GM23338 (cell line): ENCODE data around the gene UGT8. TPM values are rescaled to one million over a fixed set of nuclear protein-coding genes. Genes with fewer than 3 reads are reported as not detected.
A peak's percentile ranks its signal among the peaks of the same experiment; 100 is the strongest.
"Not testable (repeated sequence)": the region's sequence is repeated elsewhere in the genome, so short reads cannot be mapped to it uniquely, and the experiment has no call there.

Experiments
- ATAC-seq: fragments of 200-7000 bp; cut with Tn5 transposase; 3 replicates; pipeline ENCODE4 v1.9.1; 2020
- DNase-seq: peaks from one replicate; pipeline ENCODE4 v3.0.0-alpha.2; 2015; ENCODE audit warnings: low spot score
- H2AFZ ChIP-seq: fragments of 200-600 bp; sonication (generic); 2 replicates; pipeline ENCODE4 v1.8.0; 2016; ENCODE audit warnings: antibody characterized with exemption, mild to moderate bottlenecking, moderate library complexity
- H3F3A ChIP-seq: fragments of 200-600 bp; sonication (generic); replicated peaks from 2 replicates; pipeline ENCODE4 v1.8.0; 2017; ENCODE audit warnings: antibody characterized with exemption, mixed run types, low read depth
- H3K27ac ChIP-seq: fragments of 200-600 bp; sonication (generic); 2 replicates; pipeline ENCODE4 v1.6.1; 2016; ENCODE audit warnings: low read depth
- H3K27me3 ChIP-seq: fragments of 200-600 bp; sonication (generic); 2 replicates; pipeline ENCODE4 v1.8.0; 2016; ENCODE audit warnings: mild to moderate bottlenecking, mixed run types, moderate library complexity; ENCODE audit not compliant: insufficient read depth
- H3K36me3 ChIP-seq: fragments of 200-600 bp; sonication (generic); 2 replicates; pipeline ENCODE4 v1.8.0; 2016; ENCODE audit warnings: mild to moderate bottlenecking; ENCODE audit not compliant: insufficient read depth
- H3K4me1 ChIP-seq: fragments of 200-600 bp; sonication (generic); 2 replicates; pipeline ENCODE4 v1.8.0; 2016; ENCODE audit warnings: mild to moderate bottlenecking, moderate library complexity; ENCODE audit not compliant: insufficient read depth
- H3K4me2 ChIP-seq: fragments of 200-600 bp; sonication (generic); 2 replicates; pipeline ENCODE4 v1.7.1; 2017; ENCODE audit warnings: mixed run types
- H3K4me3 ChIP-seq: fragments of 200-600 bp; sonication (generic); 2 replicates; pipeline ENCODE4 v1.6.1; 2016; ENCODE audit warnings: mixed run types
- H3K79me2 ChIP-seq: fragments of 200-600 bp; sonication (generic); replicated peaks from 2 replicates; pipeline ENCODE4 v1.8.0; 2017; ENCODE audit warnings: mild to moderate bottlenecking; ENCODE audit not compliant: insufficient read depth
- H3K9me2 ChIP-seq: fragments of 200-600 bp; sonication (generic); 2 replicates; pipeline ENCODE4 v1.8.0; 2017; ENCODE audit not compliant: insufficient read depth
- H4K20me1 ChIP-seq: fragments of 200-600 bp; sonication (generic); replicated peaks from 2 replicates; pipeline ENCODE4 v1.8.0; 2017; ENCODE audit warnings: mild to moderate bottlenecking; ENCODE audit not compliant: insufficient read depth
- H3K27ac Mint-ChIP-seq: 2 replicates; pipeline ENCODE4 v1.8.0; 2020; ENCODE audit warnings: inconsistent platforms, mild to moderate bottlenecking, moderate library complexity, mixed read lengths
- H3K27me3 Mint-ChIP-seq: 3 replicates; pipeline ENCODE4 v1.8.0; 2022; ENCODE audit warnings: low read depth, mild to moderate bottlenecking, moderate library complexity, mixed read lengths, inconsistent platforms; ENCODE audit not compliant: insufficient read depth, poor library complexity
- H3K36me3 Mint-ChIP-seq: 3 replicates; pipeline ENCODE4 v1.8.0; 2021; ENCODE audit warnings: low read depth, mild to moderate bottlenecking, inconsistent platforms, moderate library complexity, mixed read lengths
- H3K4me1 Mint-ChIP-seq: 3 replicates; pipeline ENCODE4 v1.8.0; 2020; ENCODE audit warnings: mild to moderate bottlenecking, inconsistent platforms, mixed read lengths
- H3K4me3 Mint-ChIP-seq: 3 replicates; pipeline ENCODE4 v1.8.0; 2021; ENCODE audit warnings: moderate library complexity, mild to moderate bottlenecking, inconsistent platforms, mixed read lengths
- H3K9me3 Mint-ChIP-seq: 3 replicates; pipeline ENCODE4 v1.8.0; 2020; ENCODE audit warnings: moderate library complexity, mild to moderate bottlenecking, inconsistent platforms, mixed read lengths
- CREB1 ChIP-seq: fragments of 250-450 bp; sonication (Bioruptor Pico); IDR thresholded peaks from 2 replicates; pipeline ENCODE4 v1.5.0; 2020; ENCODE audit warnings: low read depth, mild to moderate bottlenecking, moderate library complexity
- CTCF ChIP-seq, 2 experiments: fragments of 200-600 bp in 1 of 2; sonication (generic) in 1 of 2; conservative IDR thresholded peaks; 2 replicates each; pipeline versions ENCODE4 v1.5.1 to v1.6.1; 2016 to 2017; ENCODE audit warnings: antibody characterized with exemption in 2 of 2, low read depth in 2 of 2, mild to moderate bottlenecking in 2 of 2, moderate library complexity in 1 of 2
- EZH2 ChIP-seq: fragments of 200-600 bp; sonication (generic); IDR thresholded peaks from one replicate; pipeline ENCODE4 v1.8.0; 2017; ENCODE audit warnings: antibody characterized with exemption, mild to moderate bottlenecking, low read depth; ENCODE audit not compliant: unreplicated experiment
- JUNB ChIP-seq: IDR thresholded peaks from one replicate; pipeline ENCODE4 v1.6.1; 2016; ENCODE audit warnings: antibody characterized with exemption; ENCODE audit not compliant: unreplicated experiment
- NANOG ChIP-seq: IDR thresholded peaks from 2 replicates; pipeline ENCODE4 v1.6.1; 2016; ENCODE audit warnings: antibody characterized with exemption, borderline replicate concordance
- ZNF114 ChIP-seq: fragments of 250-450 bp; sonication (Bioruptor Pico); IDR thresholded peaks from 2 replicates; pipeline ENCODE4 v1.5.0; 2020; ENCODE audit warnings: mild to moderate bottlenecking, moderate library complexity
- ZNF331 ChIP-seq: fragments of 250-450 bp; sonication (Bioruptor Pico); IDR thresholded peaks from 2 replicates; pipeline ENCODE4 v1.5.0; 2020; ENCODE audit warnings: low read depth, mild to moderate bottlenecking, moderate library complexity
- ZNF462 ChIP-seq: fragments of 250-450 bp; sonication (Bioruptor Pico); IDR thresholded peaks from 2 replicates; pipeline ENCODE4 v1.5.0; 2020; ENCODE audit warnings: mild to moderate bottlenecking, moderate library complexity
- polyA plus RNA-seq: library from polyadenylated mRNA; unstranded; fragments of >200 nt; fragmentation: Nextera tagmentation; extraction: Ambion mirVana; gene quantifications from 2 replicates; pipeline ENCODE4 v1.2.1, GENCODE V29; 2016
- total RNA-seq: library from RNA; depleted of rRNA; stranded (reverse); fragments of >200 nt; shearing (Covaris generic); gene quantifications from 2 replicates; pipeline ENCODE4 v1.2.3, GENCODE V29; 2014

The UGT8 gene
- total and polyA plus RNA-seq, 2 experiments from 2014 or later: 14.9 to 39.0 TPM

GRCh38 chr4:114588305-114588704 lies 10.3 kb upstream of the UGT8 start:
- no peak for DNase-seq
- Mint-ChIP-seq H3K4me1 (no peaks in the 10 kb centered on the region), H3K27me3 (no peaks in the 10 kb centered on the region), H3K27ac (no peak overlapping the region), H3K36me3 (peaks cover 6% of the 10 kb centered on the region; the same call in 1 of the 3 replicates), H3K4me3 (no peak overlapping the region), H3K9me3 (peaks cover 6% of the 10 kb centered on the region; the same call in 2 of the 3 replicates)
- Histone ChIP-seq H3K36me3 (peaks cover 2% of the 10 kb centered on the region; the same call in 1 of the 2 replicates), H3K4me3 (no peak overlapping the region), H3K27ac (no peak overlapping the region), H3K27me3 (no peaks in the 10 kb centered on the region), H3F3A (no peaks in the 10 kb centered on the region), H3K9me2 (0 out of 2 replicates have a peak, but pooled peaks cover 5% of the 10 kb centered on the region), H3K79me2 (no peaks in the 10 kb centered on the region), H2AFZ (no peak overlapping the region), H4K20me1 (no peaks in the 10 kb centered on the region), H3K4me2 (no peak overlapping the region), H3K4me1 (no peaks in the 10 kb centered on the region)
- TF ChIP-seq ZNF114 (CRISPR knock-in tag): no peak
- TF ChIP-seq CTCF (conservative IDR thresholded peaks at IDR 0.05; ENCODE audit: low read depth in 2 of 2): peak in 1 of 2 experiments; percentile 15; a peak in 1 of 4 replicates
- no peak for ATAC-seq

- H3K27me3 Mint-ChIP-seq, H3K36me3 ChIP-seq, H3K27ac ChIP-seq, H3K4me2 ChIP-seq, H3K27ac Mint-ChIP-seq, H4K20me1 ChIP-seq, H2AFZ ChIP-seq, H3K79me2 ChIP-seq, H3K27me3 ChIP-seq, H3K4me1 ChIP-seq, H3K4me3 ChIP-seq, H3K4me3 Mint-ChIP-seq, ATAC-seq, H3K9me2 ChIP-seq, H3F3A ChIP-seq, DNase-seq, H3K4me1 Mint-ChIP-seq: not testable (repeated sequence)
- Mint-ChIP-seq H3K36me3 (peaks cover 15% of the 10 kb centered on the region), H3K9me3 (peaks cover 13% of the 10 kb centered on the region)
Measured at GRCh38 chr4:114590360-114590759, 8.2 kb upstream of the UGT8 start.

- Mint-ChIP-seq H3K4me3 (no peak overlapping the region), H3K4me1 (0 out of 3 replicates have a peak, but pooled peaks cover 2% of the 10 kb centered on the region), H3K36me3 (peaks cover 23% of the 10 kb centered on the region), H3K9me3 (peaks cover 24% of the 10 kb centered on the region), H3K27me3 (peaks cover 13% of the 10 kb centered on the region), H3K27ac (no peak overlapping the region)
- Histone ChIP-seq H4K20me1 (no peaks in the 10 kb centered on the region), H3K79me2 (no peaks in the 10 kb centered on the region), H3F3A (no peaks in the 10 kb centered on the region), H2AFZ (no peak overlapping the region), H3K4me2 (no peak overlapping the region), H3K9me2 (no peaks in the 10 kb centered on the region), H3K27ac (no peak overlapping the region), H3K27me3 (0 out of 2 replicates have a peak, but pooled peaks cover 6% of the 10 kb centered on the region), H3K36me3 (peaks cover 7% of the 10 kb centered on the region), H3K4me1 (peaks cover 7% of the 10 kb centered on the region), H3K4me3 (no peak overlapping the region)
- TF ChIP-seq ZNF462 (CRISPR knock-in tag) (no peak), EZH2 (no peak), CREB1 (CRISPR knock-in tag) (no peak), JUNB (no peak), ZNF331 (no peak), NANOG (no peak)
- no peak for ATAC-seq
- no peak for DNase-seq
Measured at GRCh38 chr4:114593526-114593925, 5.1 kb upstream of the UGT8 start.
